HG02642 (cell line): ENCODE measurements around the gene MED15.
"Not testable (repeated sequence)": the region's sequence is repeated elsewhere in the genome, so short reads cannot be mapped to it uniquely, and the experiment has no call there.

Experiments
- ATAC-seq: cut with Tn5 transposase; IDR thresholded peaks from one replicate; pipeline ENCODE4 v1.9.1; 2021; ENCODE audit warnings: mild to moderate bottlenecking; ENCODE audit not compliant: unreplicated experiment, poor library complexity

Gene MED15

DNA sequence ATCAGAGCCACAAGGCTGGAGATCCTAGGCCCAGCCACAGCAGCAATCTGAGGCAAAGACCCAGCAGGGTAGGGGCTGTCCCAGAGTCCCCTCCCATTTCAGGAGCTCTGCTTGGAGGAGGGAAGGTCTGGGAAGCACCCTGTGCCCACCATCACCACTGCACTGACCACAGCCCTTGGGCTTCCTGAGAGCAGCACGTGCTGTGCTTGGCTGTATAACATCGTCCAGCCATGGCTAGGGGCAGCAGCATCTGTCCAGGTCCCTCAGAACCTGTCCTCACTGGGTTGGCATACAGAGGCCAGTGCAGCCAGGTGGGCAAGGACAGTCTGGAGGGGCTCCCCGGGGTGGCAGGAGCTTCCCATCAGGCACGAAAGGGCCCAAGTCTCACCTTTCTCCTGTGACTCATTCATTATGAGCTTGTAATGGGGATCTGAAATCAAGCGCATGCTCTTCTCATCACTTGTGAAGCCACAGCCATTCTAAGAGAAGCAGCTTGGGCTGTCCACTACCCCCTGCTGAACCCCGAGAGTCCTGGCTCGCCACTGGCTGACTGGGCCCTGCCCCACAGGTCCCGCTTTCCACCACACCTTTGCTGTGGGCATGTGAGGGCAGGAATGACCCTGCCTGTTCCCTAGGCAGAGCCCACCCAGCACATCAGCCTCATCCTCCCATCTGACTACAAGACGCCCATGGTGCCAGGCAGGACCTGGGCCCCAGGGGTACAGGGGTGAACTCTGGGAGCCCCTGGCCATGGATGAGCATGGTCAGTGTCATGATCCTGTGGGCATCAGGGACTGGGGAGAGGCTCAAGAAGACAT, 83.3 kb downstream of the MED15 start:
- no peak for ATAC-seq

DNA sequence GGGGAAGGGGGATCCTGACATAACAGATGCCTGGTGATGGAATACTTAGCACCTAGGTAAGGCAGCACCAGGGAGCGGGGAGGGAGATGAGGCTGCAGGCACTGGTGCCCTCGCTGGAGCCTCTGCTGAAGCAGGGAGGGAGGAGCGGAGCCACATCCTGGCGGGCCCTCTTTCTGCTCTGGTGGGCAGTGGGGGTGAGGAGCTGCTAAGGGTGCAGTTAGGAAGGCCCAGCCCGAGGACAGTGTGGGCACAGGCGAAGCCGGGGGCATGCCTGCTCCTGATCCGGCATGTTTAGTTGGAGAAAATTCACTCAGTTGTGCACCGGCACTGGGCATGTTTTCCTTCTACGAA, 83.9 kb downstream of the MED15 start:
- no peak for ATAC-seq

DNA sequence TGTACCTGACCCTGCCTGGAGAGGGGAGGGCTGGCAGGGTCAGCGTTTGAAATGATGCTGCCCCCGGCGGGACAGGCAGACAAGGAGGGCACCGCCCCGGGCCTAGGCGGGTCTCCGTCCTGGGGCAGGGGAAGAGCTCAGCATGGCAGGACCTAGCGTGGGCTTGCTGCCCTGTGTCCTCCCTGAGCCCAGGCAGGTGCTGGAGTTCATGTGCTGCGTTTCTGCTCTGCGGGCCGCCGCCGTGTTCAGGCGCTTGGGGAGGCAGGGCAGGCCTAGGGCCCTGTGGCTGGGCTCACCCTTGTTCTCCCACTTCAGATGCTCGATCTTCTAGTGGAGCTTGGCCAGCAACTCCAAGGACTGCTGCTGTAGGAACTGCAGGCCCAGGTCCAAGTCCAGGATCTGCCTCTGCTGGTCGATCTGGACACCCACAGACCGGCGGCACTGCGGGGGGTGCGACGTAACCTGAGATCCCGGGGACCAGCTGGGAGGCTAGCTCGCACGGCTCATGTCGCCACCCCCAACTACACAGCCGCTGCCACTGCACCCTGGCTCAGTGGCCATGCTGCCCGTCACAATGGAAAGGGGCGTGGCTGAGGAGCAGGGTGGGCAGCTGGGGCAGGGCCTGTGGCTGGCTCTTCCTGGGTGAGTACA, 84.4 kb downstream of the MED15 start:
- no peak for ATAC-seq

DNA sequence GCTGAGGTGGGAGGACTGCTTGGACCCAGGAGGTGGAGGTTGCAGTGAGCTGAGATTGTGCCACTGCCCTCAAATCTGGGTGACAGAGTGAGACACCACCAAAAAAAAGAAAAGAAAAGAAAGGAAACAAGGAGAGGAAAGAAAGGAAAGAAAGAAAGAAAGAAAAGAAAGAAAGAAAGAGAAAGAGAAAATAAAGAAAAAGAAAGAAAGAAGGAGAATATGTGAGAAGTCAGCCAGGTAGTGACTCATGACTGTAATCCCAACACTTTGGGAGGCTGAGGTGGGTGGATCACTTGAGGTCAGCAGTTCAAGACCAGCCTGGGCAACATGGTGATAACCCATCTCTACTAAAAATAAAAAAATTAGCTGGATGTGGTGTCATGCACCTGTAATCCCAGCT, 86.6 kb downstream of the MED15 start:
- not testable (repeated sequence) for ATAC-seq

DNA sequence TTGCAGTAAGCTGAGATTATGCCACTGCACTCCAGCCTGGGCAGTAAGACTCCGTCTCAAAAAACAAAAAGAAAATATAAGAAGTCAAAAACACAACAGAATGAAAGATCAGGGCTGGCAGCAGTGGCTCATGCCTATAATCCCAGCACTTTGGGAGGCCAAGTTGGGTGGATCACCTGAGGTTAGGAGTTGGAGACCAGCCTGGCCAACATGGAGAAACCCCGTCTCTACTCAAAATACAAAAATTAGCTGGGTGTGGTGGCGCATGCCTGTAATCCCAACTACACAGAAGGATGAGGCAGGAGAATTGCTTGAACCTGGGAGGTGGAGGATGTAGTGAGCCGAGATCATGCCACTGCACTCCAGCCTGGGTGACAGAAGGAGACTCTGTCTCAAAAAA, 87.1 kb downstream of the MED15 start:
- not testable (repeated sequence) for ATAC-seq

DNA sequence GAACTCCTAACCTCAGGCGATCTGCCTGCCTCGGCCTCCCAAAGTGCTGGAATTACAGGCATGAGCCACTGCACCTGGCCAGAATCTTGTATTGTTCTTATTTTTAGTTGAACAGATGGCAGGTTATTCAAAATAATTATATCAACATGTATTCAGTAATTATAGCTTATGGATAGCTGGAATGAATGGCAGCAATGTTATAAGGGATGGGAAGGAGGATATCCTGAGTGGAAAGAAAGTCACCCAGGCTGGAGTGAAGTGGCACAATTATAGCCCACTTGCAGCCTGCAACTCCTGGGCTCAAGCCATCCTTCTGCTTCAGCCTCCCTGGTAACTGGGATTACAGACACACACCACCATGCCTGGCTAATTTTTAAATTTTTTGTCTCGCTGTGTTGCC, 88.1 kb downstream of the MED15 start:
- ATAC-seq: no peak

DNA sequence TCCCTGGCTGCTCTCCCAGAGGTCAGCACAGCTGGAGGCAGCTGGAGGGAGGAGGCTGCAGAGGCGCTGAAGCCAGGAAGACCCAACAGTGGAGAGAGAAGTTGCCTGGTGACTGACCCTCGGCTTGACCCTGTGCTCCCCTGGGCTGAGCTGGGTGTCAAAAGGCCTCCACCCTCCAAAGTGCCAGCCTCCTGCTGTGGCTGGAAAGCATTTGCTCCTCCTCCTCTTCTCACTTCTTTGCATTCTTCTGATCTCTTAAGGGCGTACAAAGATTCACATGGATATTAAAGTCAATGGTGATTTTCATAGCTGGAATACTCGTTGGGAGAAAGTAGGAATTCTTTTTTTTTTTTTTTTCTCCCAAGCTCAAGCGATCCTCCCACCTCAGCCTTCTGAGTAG, 91.7 kb downstream of the MED15 start:
- no peak for ATAC-seq

DNA sequence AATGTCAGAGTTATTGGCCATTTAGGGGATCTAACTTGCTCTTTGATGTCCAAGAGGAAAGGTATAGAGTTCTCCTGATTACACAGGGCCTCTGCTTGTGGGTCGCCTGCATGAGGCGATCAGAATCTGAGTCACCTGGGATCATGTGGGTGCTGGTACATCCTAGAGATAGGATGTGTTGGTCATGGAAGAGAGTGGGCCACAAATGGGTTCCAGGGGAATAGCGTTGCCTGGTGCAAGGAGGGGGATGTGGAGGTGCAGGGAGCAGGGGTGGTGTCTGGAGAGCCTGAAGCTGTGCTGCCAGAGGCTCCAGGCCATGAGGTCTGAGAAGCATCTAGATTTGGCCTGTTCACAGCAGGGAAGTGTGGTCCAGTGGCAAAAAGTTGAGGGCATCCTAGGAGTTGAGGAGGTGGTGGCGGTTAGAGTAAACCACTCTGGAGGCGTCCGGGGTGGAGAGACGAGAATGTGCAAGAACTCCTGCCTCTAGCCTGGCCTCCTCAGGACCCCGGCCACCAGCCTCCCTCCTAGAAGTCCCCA, 92.8 kb downstream of the MED15 start:
- no peak for ATAC-seq

DNA sequence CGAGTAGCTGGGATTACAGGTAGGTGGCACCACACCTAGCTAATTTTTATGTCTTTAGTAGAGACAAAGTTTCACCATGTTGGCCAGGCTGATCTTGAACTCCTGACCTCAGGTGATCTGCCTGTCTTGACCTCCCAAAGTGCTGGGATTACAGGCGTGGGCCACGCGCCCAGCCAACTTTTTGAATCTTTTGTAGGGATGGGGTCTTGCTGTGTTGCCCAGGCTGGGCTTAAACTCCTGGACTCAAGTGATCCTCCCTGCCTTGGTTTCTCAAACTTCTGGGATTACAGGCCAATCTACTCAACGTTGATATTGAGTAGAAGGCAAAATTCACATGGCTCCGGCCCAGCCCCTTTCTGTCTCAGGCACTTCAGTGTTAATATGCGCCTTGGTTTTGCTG, 93.9 kb downstream of the MED15 start:
- ATAC-seq: no peak

DNA sequence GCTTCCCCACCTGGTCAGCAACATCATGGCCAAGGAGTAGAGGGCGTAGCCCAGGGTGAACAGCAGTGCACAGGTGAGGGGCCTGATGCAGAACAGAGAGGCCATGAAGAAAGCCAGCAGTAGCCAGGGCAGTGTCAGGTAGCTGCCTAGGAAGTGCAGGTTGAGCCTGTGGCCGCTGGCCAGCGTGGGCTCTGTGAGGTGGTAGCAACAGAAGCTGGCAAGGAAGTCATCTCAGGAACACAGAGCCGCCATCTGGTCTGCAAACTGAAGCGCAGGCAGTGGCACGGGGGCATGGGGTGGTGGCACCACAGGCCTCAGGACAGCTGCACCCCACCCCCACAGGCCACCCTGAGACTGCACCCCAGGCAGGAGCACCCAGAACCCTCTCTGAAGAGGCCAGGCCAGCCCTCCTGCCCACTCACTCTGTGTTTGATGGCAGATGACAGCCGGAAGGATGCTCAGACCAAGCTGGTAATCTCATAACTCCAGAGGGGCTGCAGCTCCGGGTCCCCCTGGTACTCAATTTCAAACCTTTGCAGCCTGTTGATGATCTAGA, 95.3 kb downstream of the MED15 start:
- no peak for ATAC-seq

DNA sequence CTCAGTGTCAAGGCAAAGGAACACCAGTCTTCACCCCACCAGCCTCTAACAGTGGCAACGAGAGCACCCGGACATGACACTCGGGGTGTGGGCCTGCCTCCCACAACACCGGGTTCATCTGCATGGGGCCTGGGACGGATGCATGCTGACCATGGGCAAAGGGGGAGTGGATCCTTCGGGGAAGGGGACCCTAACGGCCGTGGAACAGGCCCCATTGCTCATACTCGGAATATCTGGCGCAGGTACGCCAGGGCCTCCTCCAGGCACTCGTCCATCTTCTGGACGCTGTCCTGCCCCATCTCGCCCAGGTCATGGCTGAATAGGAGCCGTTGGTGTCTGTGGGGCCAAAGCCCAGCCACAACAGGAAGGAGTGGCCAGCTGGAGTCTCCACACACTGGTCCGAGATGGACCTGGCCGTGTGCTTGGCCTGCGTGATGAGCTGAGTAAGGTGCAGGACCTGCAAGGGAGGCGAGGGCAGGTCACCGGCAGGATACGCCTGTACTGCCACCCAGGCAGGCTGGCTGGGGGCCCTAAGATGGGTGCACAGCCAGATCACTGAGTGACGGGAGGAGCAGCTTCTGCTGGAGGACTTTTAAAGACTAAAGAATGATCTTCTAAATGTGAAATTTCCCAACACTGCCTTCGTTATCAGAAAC, 96.8 kb downstream of the MED15 start:
- no peak for ATAC-seq

DNA sequence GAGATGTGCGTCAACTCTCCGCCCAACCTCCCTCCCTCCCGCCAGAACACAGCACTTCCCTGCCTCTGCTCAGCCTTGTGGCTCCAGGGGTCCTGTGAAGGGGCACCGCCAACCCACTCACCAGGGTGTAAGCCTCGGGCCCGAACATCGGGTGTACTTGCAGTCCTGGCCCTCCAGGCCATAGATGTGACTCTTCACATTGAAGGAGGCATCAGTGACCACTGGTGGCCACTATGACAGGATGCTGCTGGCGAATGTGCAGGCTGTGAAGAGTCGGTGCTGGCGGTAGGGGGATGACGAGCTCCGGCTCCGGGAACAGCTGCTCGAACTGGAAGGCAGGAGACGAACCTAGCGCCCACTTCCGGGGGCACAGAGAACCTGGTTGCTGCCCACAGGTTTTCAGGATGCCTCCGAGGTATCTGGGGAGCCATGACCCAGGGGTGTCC, 97.4 kb downstream of the MED15 start:
- no peak for ATAC-seq

DNA sequence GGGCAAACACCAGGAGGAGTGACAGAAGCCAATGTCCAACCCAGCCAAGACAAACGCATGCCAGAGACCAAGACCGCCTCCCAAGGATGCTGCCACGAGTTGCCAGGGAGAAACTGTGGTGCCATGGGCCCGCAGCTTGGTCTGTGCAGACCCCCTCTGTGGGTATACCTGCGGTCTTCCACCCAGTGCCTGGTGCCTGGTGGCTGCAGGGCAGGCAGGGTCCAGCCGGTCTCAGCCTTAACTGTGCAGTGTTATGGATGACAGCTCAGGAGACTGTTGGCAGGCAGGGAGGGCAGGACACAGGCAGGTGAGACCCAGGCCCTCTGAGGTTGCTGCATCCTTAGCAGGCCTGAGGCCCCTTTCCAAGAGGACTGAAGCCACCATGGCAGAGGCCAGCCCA, 97.9 kb downstream of the MED15 start:
- ATAC-seq: no peak

DNA sequence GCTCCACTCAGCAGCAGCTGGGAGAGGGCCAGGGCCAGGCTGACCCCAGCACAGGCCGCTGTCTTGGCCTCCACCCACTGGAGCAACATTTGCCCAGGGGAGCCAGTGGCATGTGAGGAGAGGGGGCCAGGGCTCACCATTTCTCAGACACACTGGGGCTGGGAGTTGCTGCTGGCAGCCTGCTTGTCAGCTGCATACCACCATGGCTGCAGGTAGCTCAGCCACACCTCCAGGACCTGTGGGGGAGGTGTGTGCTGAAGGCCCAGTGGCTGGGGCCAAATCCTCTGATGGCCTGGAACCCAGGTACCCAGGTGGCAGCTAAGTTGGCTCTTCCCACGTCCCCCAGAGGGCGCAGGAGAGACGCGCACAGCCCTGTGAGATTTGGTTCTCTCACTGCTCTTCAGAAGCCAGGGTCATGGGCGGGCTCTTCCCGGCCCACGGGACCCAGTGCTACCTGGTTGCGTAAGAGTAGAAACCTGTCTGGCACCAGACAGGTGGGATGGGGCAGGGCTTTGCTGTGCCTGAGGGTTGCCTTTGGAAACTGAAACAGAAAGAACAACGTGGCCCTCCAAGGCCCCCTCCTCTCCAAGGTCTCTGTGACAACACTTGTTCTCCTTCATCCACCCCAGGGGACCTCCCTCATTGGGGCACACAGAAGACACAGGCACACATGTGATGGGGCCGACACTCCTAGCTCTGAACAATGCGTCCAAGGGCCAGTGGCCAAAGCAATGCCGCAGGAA, 98.8 kb downstream of the MED15 start:
- ATAC-seq: no peak

DNA sequence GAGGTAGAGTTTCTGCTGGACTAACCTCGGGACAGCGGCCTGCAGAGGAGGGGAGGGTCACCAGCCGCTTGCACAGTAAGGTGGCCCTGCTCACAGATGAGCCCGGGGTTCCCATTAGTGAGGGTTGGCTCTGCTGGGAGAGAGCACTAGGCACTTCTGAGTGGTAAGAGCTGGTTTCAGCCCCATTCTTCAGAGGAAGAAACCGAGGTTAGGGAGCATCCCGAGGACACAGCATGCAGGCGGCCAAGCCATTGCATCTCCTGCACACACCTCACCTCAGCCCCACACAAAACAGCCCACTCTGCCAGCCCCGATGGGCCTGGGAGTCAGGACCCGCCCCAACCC, 99.3 kb downstream of the MED15 start:
- ATAC-seq: no peak

DNA sequence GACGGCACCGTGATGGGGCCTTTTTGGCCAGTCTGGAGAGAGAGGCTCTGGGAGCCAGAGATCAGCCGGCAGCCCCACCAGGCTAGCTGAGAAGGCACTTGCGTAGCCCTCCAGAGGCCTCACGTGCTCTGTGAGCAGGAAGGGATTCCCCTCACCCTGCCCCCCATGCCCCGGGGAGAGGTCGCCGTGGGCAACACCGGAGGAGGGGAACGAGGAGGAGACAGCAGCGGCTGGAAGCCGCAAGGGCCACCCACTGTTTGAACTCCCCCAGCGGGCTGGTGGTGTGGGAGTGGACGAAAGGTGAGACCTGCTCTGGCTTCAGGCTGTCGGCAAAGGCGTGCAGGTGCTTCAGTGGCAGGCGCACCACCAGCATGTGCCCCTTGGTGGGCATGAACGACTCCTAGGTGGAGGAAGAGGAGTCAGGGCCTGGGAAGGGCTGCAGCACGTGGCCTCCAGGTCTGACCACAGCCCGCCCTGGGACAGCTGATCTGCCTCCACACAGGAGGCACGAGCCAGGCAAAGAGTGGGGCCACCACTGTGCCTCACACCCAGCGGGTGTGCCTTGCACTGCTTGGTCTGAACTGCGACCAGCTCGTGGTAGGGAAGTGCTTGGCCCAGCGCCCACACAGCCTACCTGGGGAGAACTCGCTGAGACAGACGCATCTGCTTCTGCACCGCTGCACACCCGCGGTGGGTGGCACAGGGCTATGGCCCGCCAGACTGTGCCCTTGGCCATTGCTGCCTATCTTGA, 99.9 kb downstream of the MED15 start:
- ATAC-seq: no peak

DNA sequence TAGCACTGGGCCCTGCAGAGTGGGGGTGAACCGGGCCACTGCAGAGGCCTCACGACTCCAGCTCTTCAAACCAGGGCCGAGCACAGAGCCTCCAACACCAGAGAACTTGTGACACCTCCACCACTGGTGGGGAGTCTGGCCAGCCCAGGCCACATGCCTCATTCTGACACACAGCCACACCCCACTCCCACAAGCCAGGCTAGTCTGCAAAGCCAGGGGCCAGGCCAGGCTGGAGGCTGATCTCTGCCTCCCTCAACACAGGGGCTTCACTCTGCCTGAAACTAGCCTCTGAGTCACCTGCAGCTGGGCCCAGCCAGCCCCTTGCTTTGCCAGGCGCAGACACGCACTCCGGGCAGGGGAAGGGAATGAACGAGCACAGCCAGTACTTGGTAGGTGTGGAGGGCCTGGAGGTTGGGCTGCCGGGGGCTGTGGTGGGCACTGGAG, 102.9 kb downstream of the MED15 start:
- ATAC-seq: no peak

DNA sequence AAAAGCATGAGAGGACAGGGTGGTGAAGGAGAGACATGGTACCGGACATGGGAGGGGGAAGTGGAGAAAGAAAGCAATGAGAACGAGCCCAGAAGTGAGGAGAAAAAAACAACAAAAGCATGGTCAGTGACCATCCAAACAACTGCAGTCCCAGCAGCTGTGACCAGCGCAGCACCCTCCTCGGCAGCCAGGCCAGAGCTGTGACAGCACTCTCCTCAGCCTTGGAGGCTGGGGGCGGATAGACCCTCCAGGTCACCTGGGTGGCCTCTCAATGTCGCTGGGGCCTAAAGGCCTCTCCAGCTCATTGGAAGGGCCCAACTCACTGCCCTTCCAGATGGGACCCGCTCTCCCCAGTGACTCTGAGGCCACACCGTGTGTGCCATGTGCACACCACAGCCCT, 103.3 kb downstream of the MED15 start:
- ATAC-seq: no peak

DNA sequence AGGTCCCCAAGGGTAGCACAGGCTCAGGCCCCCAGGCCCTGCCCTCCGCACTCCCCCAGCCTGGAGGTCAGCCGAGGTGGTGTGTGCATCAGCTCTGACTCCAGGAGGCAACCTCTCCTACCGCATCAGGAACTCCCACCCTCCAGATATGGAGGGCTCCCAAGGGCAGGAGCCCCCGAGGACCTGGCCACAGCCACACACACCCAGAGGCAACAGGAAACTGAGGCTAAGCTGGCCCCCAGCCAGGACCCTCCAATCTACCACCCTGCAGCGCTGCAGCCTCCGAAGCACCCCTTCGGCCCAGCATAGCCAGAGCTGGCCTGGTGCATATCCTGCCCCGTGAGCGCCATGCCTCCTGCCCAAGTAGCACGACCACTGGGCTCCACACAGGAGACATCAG, 104.0 kb downstream of the MED15 start:
- ATAC-seq: no peak

DNA sequence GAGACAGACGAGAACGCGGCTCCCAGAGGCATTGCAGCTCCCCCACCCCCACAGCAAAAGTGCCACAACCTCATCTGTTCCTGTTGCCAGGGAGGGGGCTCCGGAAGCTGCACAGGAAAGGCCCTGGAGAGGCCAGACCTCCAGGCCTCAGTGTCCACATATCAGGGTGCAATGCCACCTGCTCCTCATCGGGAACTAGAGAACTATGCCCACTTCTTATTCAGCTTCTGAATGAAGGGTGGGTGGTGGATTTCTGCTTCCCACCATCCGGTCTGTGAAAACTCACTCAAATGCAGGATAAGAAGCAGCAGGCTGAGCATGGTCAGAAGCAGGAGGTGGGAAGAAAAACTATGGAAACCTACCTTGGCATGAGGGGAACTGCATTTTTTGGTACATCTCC, 105.9 kb downstream of the MED15 start:
- ATAC-seq: no peak
